HG03354 (cell line): ENCODE results near the gene CFAP97D2.
"Not testable (repeated sequence)": the region's sequence is repeated elsewhere in the genome, so short reads cannot be mapped to it uniquely, and the experiment has no call there.

ENCODE experiments used
- ATAC-seq: cut with Tn5 transposase; IDR thresholded peaks from one replicate; pipeline ENCODE4 v1.9.1; 2021; ENCODE audit warnings: mild to moderate bottlenecking; ENCODE audit not compliant: unreplicated experiment, poor library complexity, severe bottlenecking

Gene CFAP97D2

GRCh38 chr13:114259974-114260373 lies 80.9 kb downstream of the CFAP97D2 start:
- ATAC-seq: peak; percentile 65

- ATAC-seq: no peak
Measured at GRCh38 chr13:114260814-114261213, 81.8 kb downstream of the CFAP97D2 start.

GRCh38 chr13:114261328-114261965 lies 82.4 kb downstream of the CFAP97D2 start:
- no peak for ATAC-seq

- ATAC-seq: no peak
Measured at GRCh38 chr13:114263578-114263977, 84.5 kb downstream of the CFAP97D2 start.

- ATAC-seq: not testable (repeated sequence)
Measured at GRCh38 chr13:114264313-114264712, 85.3 kb downstream of the CFAP97D2 start.

- no peak for ATAC-seq
Measured at GRCh38 chr13:114264886-114265611, 86.0 kb downstream of the CFAP97D2 start.

GRCh38 chr13:114266241-114266640 lies 87.2 kb downstream of the CFAP97D2 start:
- ATAC-seq: no peak

- no peak for ATAC-seq
Measured at GRCh38 chr13:114268344-114269280, 89.6 kb downstream of the CFAP97D2 start.

- ATAC-seq: no peak
Measured at GRCh38 chr13:114269281-114269770, 90.3 kb downstream of the CFAP97D2 start.
